ENCODE results near the gene GP1BA.

- no peak for TF ChIP-seq RAD21 (conservative IDR thresholded peaks at IDR 0.05)
- TF ChIP-seq CTCF (IDR thresholded peaks at IDR 0.05; ENCODE audit: poor library complexity, severe bottlenecking), result no peak
- no peak for TF ChIP-seq TAF1 (IDR thresholded peaks at IDR 0.05; ENCODE audit: low read depth)
- TF ChIP-seq EZH2 (IDR thresholded peaks at IDR 0.05; ENCODE audit: borderline replicate concordance, insufficient read depth, low read length, poor library complexity, severe bottlenecking), result no peak
- no peak for TF ChIP-seq POLR2AphosphoS5 (IDR thresholded peaks at IDR 0.05)
- TF ChIP-seq MXI1 (conservative IDR thresholded peaks at IDR 0.05; ENCODE audit: poor library complexity, severe bottlenecking), result no peak
- TF ChIP-seq REST (IDR thresholded peaks at IDR 0.05; ENCODE audit: borderline replicate concordance), result no peak
- TF ChIP-seq SMC3 (conservative IDR thresholded peaks at IDR 0.05; ENCODE audit: poor library complexity), result no peak
These were observed 38.2 kb downstream of the GP1BA start for GRCh38 chr17:4970273-4970672.
